Measurements from ENCODE around the gene NLRP4. TPM values are rescaled to one million over a fixed set of nuclear protein-coding genes. Genes with fewer than 3 reads are reported as not detected.

NLRP4 gene, protein sequence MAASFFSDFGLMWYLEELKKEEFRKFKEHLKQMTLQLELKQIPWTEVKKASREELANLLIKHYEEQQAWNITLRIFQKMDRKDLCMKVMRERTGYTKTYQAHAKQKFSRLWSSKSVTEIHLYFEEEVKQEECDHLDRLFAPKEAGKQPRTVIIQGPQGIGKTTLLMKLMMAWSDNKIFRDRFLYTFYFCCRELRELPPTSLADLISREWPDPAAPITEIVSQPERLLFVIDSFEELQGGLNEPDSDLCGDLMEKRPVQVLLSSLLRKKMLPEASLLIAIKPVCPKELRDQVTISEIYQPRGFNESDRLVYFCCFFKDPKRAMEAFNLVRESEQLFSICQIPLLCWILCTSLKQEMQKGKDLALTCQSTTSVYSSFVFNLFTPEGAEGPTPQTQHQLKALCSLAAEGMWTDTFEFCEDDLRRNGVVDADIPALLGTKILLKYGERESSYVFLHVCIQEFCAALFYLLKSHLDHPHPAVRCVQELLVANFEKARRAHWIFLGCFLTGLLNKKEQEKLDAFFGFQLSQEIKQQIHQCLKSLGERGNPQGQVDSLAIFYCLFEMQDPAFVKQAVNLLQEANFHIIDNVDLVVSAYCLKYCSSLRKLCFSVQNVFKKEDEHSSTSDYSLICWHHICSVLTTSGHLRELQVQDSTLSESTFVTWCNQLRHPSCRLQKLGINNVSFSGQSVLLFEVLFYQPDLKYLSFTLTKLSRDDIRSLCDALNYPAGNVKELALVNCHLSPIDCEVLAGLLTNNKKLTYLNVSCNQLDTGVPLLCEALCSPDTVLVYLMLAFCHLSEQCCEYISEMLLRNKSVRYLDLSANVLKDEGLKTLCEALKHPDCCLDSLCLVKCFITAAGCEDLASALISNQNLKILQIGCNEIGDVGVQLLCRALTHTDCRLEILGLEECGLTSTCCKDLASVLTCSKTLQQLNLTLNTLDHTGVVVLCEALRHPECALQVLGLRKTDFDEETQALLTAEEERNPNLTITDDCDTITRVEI
- not detected in 2 replicates for total RNA-seq

GRCh38 chr19:55836340-55836739 lies at the start of gene NLRP4:
Gene NLRP4 (plus strand): TSS chr19:55836540. CDS start chr19:55852081, 15,541 bp downstream.

GRCh38 chr19:55831846-55832245 lies 4.5 kb upstream of the NLRP4 start, which contains the start of gene NLRP11:
Gene NLRP11 (minus strand): TSS chr19:55831999. CDS start chr19:55818174, 13,825 bp downstream.

Other genes with a start within 250 kb of the NLRP4 start
- gene FIZ1, start 237.0 kb upstream of the NLRP4 start, total RNA-seq: 3.5 and 8.9 TPM in 2 replicates
- gene ZNF524, start 236.3 kb upstream of the NLRP4 start, total RNA-seq: 17.5 and 19.0 TPM in 2 replicates
- 3.7 and 6.8 TPM in 2 replicates for gene ZNF865, start 230.9 kb upstream of the NLRP4 start, total RNA-seq
- 3.9 and 5.3 TPM in 2 replicates for gene ZNF784, start 212.0 kb upstream of the NLRP4 start, total RNA-seq
- gene ZNF580, start 195.5 kb upstream of the NLRP4 start, total RNA-seq: 18.1 and 30.6 TPM in 2 replicates
- 33.0 and 58.8 TPM in 2 replicates for gene ZNF581, start 192.9 kb upstream of the NLRP4 start, total RNA-seq
- gene CCDC106, start 188.3 kb upstream of the NLRP4 start, total RNA-seq: 18.0 and 25.4 TPM in 2 replicates
- 101 and 133 TPM in 2 replicates for gene U2AF2, start 181.5 kb upstream of the NLRP4 start, total RNA-seq
- 126 and 179 TPM in 2 replicates for gene EPN1, start 161.3 kb upstream of the NLRP4 start, total RNA-seq
- gene NLRP9, start 98.1 kb upstream of the NLRP4 start, total RNA-seq: not detected in 2 replicates
- not detected in 2 replicates for gene RFPL4A, start 77.4 kb upstream of the NLRP4 start, total RNA-seq
- not detected in 2 replicates for gene RFPL4AL1, start 67.4 kb upstream of the NLRP4 start, total RNA-seq
- gene NLRP11, start 4.5 kb upstream of the NLRP4 start, total RNA-seq: not detected in 2 replicates
- gene NLRP13, start 95.8 kb downstream of the NLRP4 start, total RNA-seq: not detected in 2 replicates
- gene NLRP8, start 111.3 kb downstream of the NLRP4 start, total RNA-seq: not detected in 2 replicates
- not detected in 2 replicates for gene NLRP5, start 150.2 kb downstream of the NLRP4 start, total RNA-seq